ENCODE measurements around the gene RASAL2.
"Not testable (repeated sequence)": the region's sequence is repeated elsewhere in the genome, so short reads cannot be mapped to it uniquely, and the experiment has no call there.

Gene RASAL2

GRCh38 chr1:178168536-178168935, 74.6 kb downstream of the RASAL2 start:
- no peak for DNase-seq

- no peak for DNase-seq
Observed at GRCh38 chr1:178169649-178170048, 75.7 kb downstream of the RASAL2 start.

GRCh38 chr1:178172939-178173338, 79.0 kb downstream of the RASAL2 start:
- DNase-seq = no peak

GRCh38 chr1:178174539-178174938, 80.6 kb downstream of the RASAL2 start:
- DNase-seq = no peak

- DNase-seq = no peak
Observed at GRCh38 chr1:178180405-178180804, 86.5 kb downstream of the RASAL2 start.

GRCh38 chr1:178183796-178184195, 89.9 kb downstream of the RASAL2 start:
- DNase-seq = no peak

- no peak for DNase-seq
Observed at GRCh38 chr1:178188306-178188705, 94.4 kb downstream of the RASAL2 start.

- no peak for DNase-seq
Observed at GRCh38 chr1:178189814-178190213, 95.9 kb downstream of the RASAL2 start.

GRCh38 chr1:178190881-178191280, 97.0 kb downstream of the RASAL2 start:
- DNase-seq = no peak

- no peak for DNase-seq
Observed at GRCh38 chr1:178192686-178193085, 98.8 kb downstream of the RASAL2 start.

- no peak for DNase-seq
Observed at GRCh38 chr1:178196631-178197030, 102.7 kb downstream of the RASAL2 start.

- DNase-seq = not testable (repeated sequence)
Observed at GRCh38 chr1:178202095-178202494, 108.2 kb downstream of the RASAL2 start.

GRCh38 chr1:178202546-178202945, 108.6 kb downstream of the RASAL2 start:
- DNase-seq = not testable (repeated sequence)

GRCh38 chr1:178208269-178208856, 114.5 kb downstream of the RASAL2 start:
- DNase-seq = not testable (repeated sequence)

GRCh38 chr1:178209935-178210334, 116.0 kb downstream of the RASAL2 start:
- no peak for DNase-seq

GRCh38 chr1:178218550-178218949, 124.6 kb downstream of the RASAL2 start:
- DNase-seq = no peak

- no peak for DNase-seq
Observed at GRCh38 chr1:178220094-178220493, 126.2 kb downstream of the RASAL2 start.

- no peak for DNase-seq
Observed at GRCh38 chr1:178223289-178223688, 129.4 kb downstream of the RASAL2 start.

GRCh38 chr1:178224358-178224757, 130.5 kb downstream of the RASAL2 start:
- DNase-seq = no peak

- no peak for DNase-seq
Observed at GRCh38 chr1:178230881-178231409, 137.0 kb downstream of the RASAL2 start.

GRCh38 chr1:178232108-178232507, 138.2 kb downstream of the RASAL2 start:
- no peak for DNase-seq

- DNase-seq = no peak
Observed at GRCh38 chr1:178232949-178233348, 139.0 kb downstream of the RASAL2 start.

GRCh38 chr1:178237121-178237520, 143.2 kb downstream of the RASAL2 start:
- DNase-seq = no peak

- no peak for DNase-seq
Observed at GRCh38 chr1:178238722-178239510, 145.0 kb downstream of the RASAL2 start.

Measured in activated CD8-positive, alpha-beta memory T cell treated with anti-CD3 and anti-CD28 coated beads, Interleukin-2, amount 50 U/mL, for 4 hours (primary cell).